HG03571 (cell line): ENCODE measurements around the gene OR51B6.
"Not testable (repeated sequence)": the region's sequence is repeated elsewhere in the genome, so short reads cannot be mapped to it uniquely, and the experiment has no call there.

Experiments
- ATAC-seq: cut with Tn5 transposase; IDR thresholded peaks from one replicate; pipeline ENCODE4 v1.9.1; 2021; ENCODE audit not compliant: unreplicated experiment

Gene OR51B6, protein sequence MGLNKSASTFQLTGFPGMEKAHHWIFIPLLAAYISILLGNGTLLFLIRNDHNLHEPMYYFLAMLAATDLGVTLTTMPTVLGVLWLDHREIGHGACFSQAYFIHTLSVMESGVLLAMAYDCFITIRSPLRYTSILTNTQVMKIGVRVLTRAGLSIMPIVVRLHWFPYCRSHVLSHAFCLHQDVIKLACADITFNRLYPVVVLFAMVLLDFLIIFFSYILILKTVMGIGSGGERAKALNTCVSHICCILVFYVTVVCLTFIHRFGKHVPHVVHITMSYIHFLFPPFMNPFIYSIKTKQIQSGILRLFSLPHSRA

DNA sequence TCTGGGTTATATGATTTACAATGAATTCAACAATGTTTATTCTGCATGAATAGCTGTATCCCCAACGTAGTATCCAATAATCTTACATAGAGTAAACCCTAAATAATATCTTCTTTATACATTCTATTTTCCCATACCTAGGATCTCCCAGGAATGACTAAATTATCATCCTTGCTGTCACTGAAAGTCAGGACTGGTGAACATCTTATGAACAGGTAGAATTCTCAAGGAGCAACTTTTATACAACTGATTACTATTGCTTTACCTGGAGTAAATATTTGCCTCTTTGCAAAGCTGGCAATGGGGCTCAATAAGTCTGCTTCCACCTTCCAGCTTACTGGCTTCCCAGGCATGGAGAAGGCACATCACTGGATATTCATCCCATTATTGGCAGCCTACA, at the start of gene OR51B6:
OR51B6 (plus strand) TSS at position 301 of the 400 bp plus-strand sequence; CDS start at position 301, 0 bp downstream.
- no peak for ATAC-seq

DNA sequence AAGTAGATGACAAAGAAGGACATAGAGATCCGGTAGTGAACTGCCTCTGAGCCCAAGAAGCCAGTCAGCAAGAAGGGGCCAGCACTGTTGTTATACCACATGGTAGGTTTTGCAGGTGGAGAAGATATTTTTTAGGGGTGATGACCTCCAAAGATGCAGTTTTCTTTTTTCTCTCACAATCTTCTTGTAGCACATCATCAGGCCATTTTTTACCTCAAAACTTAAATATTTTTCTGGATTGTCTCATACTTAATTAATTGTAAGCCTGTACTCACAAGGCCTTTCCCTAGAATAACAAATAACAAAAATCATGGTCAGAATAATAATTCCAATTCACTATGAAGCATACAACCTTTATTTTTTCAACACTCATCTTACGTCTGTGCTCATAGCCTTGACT, 49.5 kb upstream of the OR51B6 start, which contains the start of gene OR51B4:
OR51B4 (minus strand) TSS at position 101 of the 400 bp plus-strand sequence; CDS start at position 101, 0 bp downstream.
- no peak for ATAC-seq

DNA sequence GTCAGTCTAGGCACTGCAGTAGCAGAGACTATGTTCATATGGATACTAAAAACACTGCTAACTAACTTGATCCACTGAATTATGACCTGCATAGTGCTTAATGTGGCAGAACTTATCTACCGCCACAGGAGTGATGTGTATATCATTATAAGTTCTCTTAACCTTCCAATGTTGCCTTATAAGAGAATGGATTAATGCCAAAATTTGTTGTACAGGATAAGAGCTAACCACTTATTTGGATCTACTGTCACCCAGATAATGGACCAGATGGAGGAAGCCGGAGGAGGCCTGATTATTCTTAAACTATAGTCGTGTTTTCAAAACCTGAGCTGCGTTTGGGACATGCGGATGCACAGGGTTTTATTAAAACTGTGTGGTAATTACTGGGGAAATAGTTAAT, 47.7 kb upstream of the OR51B6 start:
- ATAC-seq: no peak

DNA sequence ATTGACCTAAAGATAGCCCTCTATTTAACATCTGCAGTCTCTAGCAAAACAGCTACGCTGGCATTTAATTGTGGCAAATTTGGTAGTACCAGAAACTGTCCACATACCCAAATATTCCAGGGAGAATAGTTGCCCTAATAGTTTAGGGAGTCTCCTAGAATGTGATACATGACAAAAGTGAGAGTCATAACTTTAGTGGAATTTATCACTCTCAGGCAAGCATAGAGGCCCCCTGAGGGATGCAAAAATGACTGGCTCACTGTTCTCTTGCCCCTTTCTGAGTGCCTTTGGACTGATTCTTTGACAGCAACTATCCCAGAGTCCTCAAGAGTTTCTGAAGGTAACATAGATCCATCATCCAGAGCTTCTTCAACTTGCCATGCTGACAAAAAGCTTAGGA, 47.3 kb upstream of the OR51B6 start:
- ATAC-seq: no peak

DNA sequence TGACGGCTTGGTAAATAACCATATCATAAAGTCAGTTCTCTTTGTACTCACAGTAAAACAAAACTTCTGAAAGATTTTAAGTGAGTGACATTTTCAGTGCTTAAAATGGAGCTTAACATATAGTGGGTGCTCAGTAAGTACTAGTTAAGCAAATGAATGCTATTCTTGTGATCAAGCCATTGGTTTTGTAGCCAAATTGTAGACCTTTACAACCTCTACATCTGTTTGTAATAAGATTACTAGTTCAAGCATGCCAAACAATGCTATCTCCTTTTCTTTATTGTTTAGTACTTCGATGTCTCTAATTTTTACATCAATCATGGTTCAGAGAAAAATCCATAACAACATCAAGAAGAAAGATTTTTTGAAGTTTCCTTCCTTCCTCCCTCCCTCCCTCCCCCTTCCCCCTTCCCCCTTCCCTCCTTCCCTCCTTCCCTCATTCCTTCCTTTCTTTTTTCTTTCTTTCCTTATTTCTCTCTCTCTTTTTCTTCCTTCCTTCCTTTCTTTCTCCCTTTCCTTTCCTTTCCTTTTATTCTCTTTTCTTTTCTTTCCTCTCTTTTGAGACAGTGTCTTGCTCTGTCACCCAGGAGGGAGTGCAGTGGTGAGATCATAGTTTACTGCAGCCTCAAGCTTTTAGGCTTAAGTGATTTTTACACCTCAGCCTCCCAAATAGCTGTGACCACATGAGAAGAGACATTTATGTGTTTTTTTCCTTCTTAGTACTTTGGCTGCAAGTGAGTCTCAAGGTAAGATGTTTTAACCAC, 43.9 kb upstream of the OR51B6 start:
- no peak for ATAC-seq

DNA sequence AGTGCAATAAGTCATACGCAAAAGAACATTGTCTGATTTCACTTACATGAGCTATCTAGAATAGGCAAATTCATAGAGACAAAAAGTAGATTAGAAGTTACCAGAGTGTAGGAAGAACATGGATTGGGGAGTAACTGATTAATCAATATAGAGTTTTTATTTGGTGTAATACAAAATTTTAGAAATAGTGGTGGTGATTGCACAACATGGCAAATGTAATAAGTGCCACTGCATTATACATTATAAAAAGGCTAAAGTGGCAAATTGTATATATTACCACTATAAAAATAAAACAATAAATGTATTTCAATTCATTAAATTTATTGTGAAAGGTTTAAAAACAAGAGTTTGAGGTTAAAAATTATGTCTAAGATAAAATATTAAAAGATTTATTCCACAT, 40.9 kb upstream of the OR51B6 start:
- ATAC-seq: no peak

DNA sequence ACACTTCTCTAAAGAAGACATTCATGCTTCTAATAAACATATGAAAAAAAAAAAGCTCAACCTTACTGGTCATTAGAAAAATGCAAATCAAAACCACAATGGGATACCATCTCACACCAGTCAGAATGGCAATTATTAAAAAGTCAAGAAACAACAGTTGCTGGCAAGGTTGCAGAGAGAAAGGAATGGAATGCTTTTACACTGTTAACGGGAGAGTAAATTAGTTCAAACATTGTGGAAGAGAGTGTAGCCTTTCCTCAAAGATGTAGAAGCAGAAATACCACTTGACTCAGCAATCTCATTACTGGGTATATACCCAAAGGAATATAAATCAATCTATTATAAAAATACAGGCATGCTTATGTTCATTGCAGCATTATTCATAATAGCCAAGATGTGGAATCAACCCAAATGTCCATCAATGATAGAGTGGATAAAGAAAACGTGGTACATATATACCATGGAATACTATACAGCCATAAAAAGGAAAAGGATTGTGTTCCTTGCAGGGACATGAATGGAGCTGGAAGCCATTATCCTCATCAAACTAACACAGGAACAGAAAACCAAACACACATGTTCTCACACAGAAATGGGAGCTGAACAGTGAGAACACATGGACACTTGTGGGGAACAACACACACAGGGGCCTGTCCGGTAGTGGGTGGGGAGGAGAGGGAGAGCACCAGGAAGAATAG, 37.8 kb upstream of the OR51B6 start:
- not testable (repeated sequence) for ATAC-seq

DNA sequence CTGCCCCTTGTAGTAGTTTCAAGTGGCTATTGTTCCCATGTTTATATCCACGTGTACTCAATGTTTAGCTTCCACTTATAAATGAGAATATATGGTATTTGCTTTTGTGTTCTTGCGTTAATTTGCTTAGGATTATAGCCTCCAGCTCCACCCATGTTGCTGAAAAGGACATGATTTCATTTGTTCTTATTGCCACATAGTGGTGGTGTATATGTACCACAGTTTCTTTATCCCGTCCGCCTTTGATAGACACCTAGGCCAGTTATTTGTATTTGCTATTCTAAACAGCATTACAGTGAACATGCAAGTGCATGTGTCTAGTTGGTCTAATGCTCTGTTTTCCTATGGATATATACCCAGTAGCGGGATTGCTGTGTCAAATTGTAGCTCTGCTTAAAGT, 34.0 kb upstream of the OR51B6 start:
- ATAC-seq: no peak

DNA sequence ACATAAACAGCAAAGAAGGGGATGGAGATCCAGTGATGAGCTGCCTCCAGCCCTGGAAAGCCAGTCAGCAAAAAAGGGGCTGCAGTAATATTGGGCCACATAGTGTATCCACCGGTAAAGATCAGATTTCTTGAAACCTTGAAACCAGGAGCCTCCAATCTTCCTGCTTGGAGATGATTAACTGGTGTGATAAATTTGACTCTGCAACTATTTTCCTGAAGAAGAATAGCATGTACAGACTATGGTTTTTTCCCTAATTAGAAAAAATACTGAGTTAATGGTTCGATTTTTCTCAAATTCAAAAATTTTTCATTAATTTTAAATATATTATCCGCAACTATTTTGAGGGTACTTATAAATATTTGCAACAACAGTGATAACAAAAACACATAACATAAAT, 27.1 kb upstream of the OR51B6 start, which contains the start of gene OR51B2:
OR51B2 (minus strand) TSS at position 101 of the 400 bp plus-strand sequence; CDS start at position 101, 0 bp downstream.
- ATAC-seq: no peak

DNA sequence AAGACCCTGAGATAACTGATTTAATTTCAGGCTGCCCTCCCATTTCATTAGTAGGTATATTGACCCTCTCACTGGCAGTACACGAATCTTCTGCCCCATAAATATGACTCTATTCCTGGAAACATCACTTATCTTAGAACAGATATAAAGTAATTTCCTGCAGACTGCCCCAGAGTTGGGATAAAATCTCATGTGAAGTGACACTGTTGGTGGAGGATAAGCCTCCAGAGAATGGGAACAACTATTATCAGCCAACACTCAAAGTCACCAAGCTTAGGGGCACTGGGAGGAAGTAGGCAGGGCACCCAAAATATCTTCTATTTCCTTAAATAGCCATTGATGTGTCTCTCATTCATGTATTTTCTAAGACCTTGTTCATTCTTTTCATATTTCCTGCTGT, 16.1 kb upstream of the OR51B6 start:
- ATAC-seq: no peak

DNA sequence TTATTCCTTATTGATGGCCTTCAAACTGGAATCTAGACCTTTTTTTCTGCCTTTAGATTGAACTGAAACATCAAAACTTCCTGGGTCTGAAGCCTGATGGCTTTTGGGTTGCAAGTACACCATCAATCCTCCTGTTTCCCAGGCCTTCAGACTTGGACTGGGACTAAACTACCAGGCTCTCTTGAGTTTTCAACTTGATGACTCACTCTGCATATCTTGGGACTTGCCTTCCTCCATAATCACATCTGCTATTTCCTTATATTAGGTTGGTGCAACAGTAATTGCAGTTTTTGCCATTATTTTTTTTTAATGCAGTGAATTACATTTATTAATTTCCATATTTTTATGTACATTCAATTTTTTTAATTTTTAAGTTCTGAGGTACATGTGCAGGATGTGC, 15.0 kb upstream of the OR51B6 start:
- ATAC-seq: no peak

DNA sequence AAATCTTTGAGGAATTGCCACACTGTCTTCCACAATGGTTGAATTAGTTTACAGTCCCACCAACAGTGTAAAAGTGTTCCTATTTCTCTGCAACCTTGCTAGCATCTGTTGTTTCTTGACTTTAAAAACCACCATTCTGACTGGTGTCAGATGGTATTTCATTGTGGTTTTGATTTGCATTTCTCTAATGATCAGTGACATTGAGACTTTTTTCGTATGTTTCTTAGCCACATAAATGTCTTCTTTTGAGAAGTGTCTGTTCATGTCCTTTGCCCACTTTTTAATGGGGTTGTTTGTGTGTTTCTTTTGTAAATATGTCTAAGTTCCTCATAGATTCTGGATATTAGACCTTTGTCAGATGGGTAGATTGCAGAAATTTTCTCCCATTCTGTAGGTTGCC, 14.1 kb upstream of the OR51B6 start:
- ATAC-seq: not testable (repeated sequence)

DNA sequence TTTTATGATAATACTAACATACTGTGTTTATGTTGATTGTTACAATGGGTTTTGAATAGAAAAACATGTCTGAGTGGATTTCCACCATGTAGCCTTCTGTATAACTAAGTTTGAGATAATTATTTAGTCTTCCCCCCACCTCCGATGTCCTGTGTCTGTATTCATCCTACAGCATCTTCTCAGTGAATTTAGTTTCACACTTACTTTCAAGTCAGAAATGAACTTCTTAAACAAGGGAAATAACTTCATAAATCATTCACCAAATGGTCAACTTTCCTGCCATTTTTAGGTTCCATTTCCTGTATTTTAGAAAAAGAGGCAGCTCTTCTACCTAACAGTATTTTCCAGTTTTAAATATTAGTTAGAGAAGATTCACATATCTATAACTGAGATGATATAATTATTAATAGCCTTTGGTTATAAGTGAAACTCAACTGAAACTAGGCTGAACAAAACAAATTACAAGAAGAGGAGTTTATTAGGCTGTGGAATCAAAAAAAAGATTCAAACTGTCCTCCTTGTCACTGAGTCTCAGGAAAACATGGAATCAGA, 11.5 kb upstream of the OR51B6 start:
- peak; percentile 81 for ATAC-seq

DNA sequence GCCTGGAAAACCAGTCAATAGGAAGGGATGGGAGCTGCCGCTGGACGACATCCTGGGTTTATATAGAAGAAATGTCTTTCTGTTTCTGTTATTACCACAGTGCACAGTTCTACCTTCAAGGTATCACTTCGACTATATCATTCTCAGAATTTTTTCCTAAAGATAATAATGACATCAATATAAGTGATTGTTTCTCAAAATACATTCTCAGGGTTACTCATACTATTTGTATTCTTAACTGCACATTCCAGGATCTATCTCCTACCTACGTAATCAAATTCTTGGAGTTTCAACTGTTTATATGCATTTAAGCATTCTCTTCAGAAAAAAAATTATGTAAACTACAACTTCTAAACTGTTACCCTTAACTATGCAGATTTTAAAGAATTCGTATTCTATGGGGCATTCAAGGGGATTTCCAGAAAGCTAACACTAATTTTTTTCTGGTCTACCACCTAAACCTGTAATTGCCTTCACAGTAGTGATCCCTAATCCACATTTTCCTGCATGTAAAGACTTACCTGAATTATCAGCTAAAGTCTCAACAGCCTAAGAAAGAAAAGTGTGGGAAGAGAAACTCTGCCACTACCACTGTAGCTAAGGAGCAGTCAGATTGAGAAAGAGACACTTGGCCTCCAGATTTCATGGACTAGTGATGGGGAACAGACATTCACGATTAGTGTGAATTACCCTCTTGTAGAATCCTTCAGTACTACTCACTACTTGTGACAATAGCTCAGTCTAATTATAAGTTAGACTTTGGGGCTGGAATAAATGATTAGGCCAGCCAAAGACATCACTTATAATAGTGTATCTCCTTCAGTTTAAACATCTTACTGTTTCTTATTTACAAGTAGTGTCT, 7.6 kb upstream of the OR51B6 start, which contains the start of gene OR51B5:
OR51B5 (minus strand) TSS at position 51 of the 862 bp plus-strand sequence; CDS start at position 51, 0 bp downstream.
- ATAC-seq: no peak

DNA sequence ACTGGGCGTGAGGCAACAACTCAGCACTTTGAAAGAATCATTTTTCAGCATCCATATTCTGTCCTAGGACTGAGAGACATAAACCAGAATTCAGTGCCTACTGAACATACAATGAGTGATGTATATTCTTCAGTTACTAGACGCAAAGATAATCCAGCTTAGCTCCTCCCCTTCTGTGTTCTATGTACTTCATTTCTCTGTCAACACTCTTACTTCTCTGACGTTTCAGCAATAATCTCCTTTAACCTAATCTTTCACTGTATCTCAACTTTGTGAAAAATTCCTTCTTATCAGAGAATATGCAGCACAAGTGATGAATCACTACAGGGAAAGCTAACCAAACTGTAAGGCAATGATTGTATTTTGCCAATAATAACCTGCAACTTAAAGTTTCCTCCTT, 5.5 kb upstream of the OR51B6 start:
- no peak for ATAC-seq

DNA sequence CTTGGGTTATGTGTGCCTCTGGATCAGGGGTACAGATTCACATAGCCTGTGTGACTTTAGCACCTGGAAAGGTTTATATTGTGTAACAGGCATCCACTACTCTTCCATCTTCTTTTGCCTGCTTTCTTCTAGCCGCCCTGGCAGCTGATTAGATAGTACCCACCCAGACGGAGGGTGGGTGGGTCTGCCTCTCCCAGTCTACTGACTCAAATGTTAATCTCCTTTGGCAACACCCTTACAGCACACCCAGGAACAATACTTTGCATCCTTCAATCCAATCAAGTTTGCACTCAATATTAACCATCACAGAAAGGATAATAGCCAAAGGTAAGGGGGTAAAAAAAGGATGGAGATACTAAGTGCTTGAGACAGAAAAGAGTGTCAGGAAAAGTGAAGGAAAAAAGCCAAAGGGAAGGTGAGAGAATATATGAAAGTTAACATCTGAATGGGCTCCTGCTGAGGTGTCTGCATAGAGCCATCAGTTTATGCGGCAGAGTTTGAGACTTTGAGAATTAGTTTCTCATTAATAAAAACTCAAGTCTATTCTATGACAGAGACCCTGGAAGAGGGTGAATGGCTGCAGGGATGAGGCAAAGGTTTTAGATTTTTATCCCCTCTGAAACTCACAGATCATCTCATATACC, 2.6 kb upstream of the OR51B6 start:
- ATAC-seq: no peak

DNA sequence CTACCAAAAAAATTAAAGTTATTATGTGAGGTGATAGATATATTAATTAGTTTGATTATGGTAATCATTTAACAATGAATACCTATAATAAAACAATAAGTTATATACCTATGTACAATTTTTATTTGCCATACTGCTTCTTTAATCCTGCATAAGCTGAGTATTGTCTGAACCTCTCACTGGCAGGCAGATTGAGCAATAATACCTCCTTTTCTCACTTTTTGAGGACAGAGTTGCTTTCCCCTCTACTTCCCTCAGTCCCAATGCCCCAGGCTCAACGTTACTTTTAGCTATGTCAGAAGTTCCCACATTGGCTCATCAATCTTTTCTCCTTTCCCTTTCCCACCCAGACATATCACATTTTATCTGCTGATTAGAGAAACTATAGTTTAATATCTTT, 1.8 kb upstream of the OR51B6 start:
- no peak for ATAC-seq

DNA sequence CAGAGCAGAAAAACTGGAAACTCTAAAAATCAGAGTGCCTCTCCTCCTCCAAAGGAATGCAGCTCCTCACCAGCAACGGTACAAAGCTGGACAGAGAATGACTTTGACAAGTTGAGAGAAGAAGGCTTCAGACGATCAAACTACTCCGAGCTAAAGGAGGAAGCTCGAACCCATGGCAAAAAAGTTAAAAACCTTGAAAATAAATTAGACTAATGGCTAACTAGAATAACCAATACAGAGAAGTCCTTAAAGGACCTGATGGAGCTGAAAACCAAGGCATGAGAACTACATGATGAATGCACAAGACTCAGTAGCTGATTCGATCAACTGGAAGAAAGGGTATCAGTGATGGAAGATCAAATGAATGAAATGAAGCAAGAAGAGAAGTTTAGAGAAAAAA, 4.7 kb downstream of the OR51B6 start:
- ATAC-seq: not testable (repeated sequence)

DNA sequence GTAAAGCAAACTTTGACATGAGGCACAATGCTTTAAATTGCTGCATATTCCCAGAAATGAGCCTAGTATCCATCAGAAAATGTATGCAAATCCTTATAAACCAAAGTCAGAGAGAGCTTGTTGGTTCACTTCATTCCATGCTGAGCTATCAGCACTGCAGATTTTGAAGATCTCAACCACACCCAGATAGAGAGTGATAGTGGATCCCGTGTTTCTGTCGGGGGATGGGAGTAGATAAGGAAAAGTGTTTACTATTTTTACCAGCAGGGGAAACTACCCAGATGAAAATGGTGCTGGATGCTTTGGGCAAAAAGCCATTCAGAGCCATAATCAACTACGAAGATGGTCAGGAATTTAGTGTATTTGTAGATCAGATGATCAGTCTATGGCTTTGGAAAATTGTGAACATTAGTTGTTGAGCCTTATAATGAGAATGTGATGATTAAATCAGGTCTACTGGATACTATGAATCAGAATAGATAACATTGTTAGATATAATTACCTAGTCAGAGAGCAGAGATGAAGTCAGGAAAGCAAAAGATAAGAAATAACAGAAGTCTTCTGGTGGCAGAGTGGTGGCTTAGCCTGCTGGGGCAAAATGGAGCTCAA, 10.8 kb downstream of the OR51B6 start:
- no peak for ATAC-seq
